PC-3 (cell line): ENCODE data around the gene CFHR2. TPM values are rescaled to one million over a fixed set of nuclear protein-coding genes. Genes with fewer than 3 reads are reported as not detected.

Source experiments
- ATAC-seq: fragments of 200-7000 bp; cut with Tn5 transposase; 2 replicates; pipeline ENCODE4 v1.9.1; 2020; ENCODE audit warnings: mild to moderate bottlenecking, moderate library complexity
- BruUV-seq: library from RNA; stranded (reverse); fragments of 400-500 nt; replicated peaks from 2 replicates; lab custom pipeline; 2021; lab: Mats Ljungman, UMichigan
- CTCF ChIA-PET: fragments of 300-600 bp; sonication (Branson Sonifier 250); formaldehyde crosslinking; loops from one replicate; lab custom pipeline; 2022; ENCODE audit warnings: antibody characterized with exemption; lab: Charles Lee
- POLR2A ChIA-PET: fragments of 300-600 bp; sonication (Branson Sonifier 250); formaldehyde crosslinking; loops from one replicate; lab custom pipeline; 2022; ENCODE audit warnings: antibody characterized with exemption; ENCODE audit not compliant: unreplicated experiment; lab: Charles Lee
- DNase-seq: peaks from one replicate; pipeline ENCODE4 v3.0.0-alpha.2; 2015
- H2AFZ ChIP-seq: fragments of 300-600 bp; sonication (generic); 2 replicates; pipeline ENCODE4 v1.6.0; 2016; ENCODE audit warnings: antibody characterized with exemption, low read length
- H3F3A ChIP-seq: fragments of 300-600 bp; sonication (generic); one replicate; pipeline ENCODE4 v1.6.0; 2017; ENCODE audit warnings: antibody characterized with exemption, low read length, control low read depth, mild to moderate bottlenecking; ENCODE audit not compliant: unreplicated experiment
- H3K27ac ChIP-seq: fragments of 300-600 bp; sonication (generic); 2 replicates; pipeline ENCODE4 v1.5.1; 2016; ENCODE audit warnings: mild to moderate bottlenecking, low read length
- H3K27me3 ChIP-seq: fragments of 300-600 bp; sonication (generic); 2 replicates; pipeline ENCODE4 v1.6.1; 2016; ENCODE audit warnings: low read length, mixed read lengths
- H3K36me3 ChIP-seq: fragments of 300-600 bp; sonication (generic); 2 replicates; pipeline ENCODE4 v1.6.1; 2016; ENCODE audit warnings: low read depth, mixed run types, low read length, mixed read lengths
- H3K4me1 ChIP-seq: fragments of 300-600 bp; sonication (generic); 2 replicates; pipeline ENCODE4 v1.5.1; 2016; ENCODE audit warnings: low read length; ENCODE audit not compliant: insufficient read depth
- H3K4me2 ChIP-seq: fragments of 300-600 bp; sonication (generic); 2 replicates; pipeline ENCODE4 v1.6.0; 2016; ENCODE audit warnings: low read length
- H3K4me3 ChIP-seq: fragments of 300-600 bp; sonication (generic); 2 replicates; pipeline ENCODE4 v1.5.1; 2016; ENCODE audit warnings: mild to moderate bottlenecking, low read length, mixed read lengths
- H3K79me2 ChIP-seq: fragments of 300-600 bp; sonication (generic); 2 replicates; pipeline ENCODE4 v1.6.1; 2017; ENCODE audit warnings: low read length, mixed read lengths
- H3K9ac ChIP-seq: fragments of 300-600 bp; sonication (generic); 2 replicates; pipeline ENCODE4 v1.6.0; 2016; ENCODE audit warnings: mild to moderate bottlenecking, low read length
- H3K9me2 ChIP-seq: fragments of 300-600 bp; sonication (generic); replicated peaks from 2 replicates; pipeline ENCODE4 v1.6.1; 2016; ENCODE audit warnings: mixed run types, low read length, mixed read lengths
- H3K9me3 ChIP-seq: fragments of 300-600 bp; sonication (generic); 2 replicates; pipeline ENCODE4 v1.6.1; 2016; ENCODE audit warnings: low read length, mixed read lengths
- H4K20me1 ChIP-seq: fragments of 300-600 bp; sonication (generic); 2 replicates; pipeline ENCODE4 v1.6.1; 2016; ENCODE audit warnings: low read length, mixed read lengths
- EZH2 ChIP-seq: fragments of 300-600 bp; sonication (generic); IDR thresholded peaks from one replicate; pipeline ENCODE4 v1.6.1; 2017; ENCODE audit warnings: antibody characterized with exemption, mild to moderate bottlenecking, low read length; ENCODE audit not compliant: unreplicated experiment
- EZH2phosphoT487 ChIP-seq: fragments of 300-600 bp; sonication (generic); IDR thresholded peaks from 2 replicates; pipeline ENCODE4 v1.6.1; 2018; ENCODE audit warnings: mild to moderate bottlenecking, antibody characterized with exemption, low read length, borderline replicate concordance
- intact Hi-C: fragments of 100-400 bp; cut with micrococcal nuclease; formaldehyde crosslinking; loops from 2 replicates; pipeline ENCODE4 v1.9.0; 2023
- total RNA-seq: library from RNA; depleted of rRNA; stranded (reverse); fragments of >200 nt; gene quantifications from 2 replicates; pipeline ENCODE4 v1.2.3, GENCODE V29; 2014
- TF ChIP-seq, protein P1 (sequence below): fragments of 300-600 bp; sonication (generic); conservative IDR thresholded peaks from 2 replicates; pipeline ENCODE4 v1.5.1; 2017; ENCODE audit warnings: antibody characterized with exemption, low read depth, mild to moderate bottlenecking, low read length

The CFHR2 gene
- total RNA-seq, 1 experiment from 2014 or later: not detected

DNA sequence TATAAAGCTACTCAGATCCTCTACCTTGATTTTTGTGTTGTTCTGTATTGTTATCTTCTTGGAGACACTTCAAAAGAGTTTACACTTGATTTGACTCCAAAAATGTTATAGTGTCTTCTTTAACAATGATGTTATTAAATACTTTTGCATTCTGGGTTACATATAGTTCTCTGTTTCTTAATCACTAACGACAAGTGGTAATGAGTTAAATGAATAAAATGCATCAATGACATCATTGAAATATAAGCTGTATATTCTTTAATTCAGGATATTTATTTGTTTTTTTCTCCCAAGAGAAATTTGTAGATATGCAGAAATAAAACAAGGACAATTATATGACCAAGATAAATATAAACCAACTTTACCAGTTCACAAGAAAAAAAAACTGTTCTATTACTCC is 26.6 kb downstream of the CFHR2 start:
- ChIA-PET POLR2A (no interaction called here), CTCF (no interaction called here)
- no peak overlapping the region for H3K4me2 ChIP-seq
- H3K9me2 ChIP-seq: no peaks in the 10 kb centered on the region
- H3K27ac ChIP-seq: no peak overlapping the region
- H3K4me1 ChIP-seq: no peaks in the 10 kb centered on the region
- DNase-seq (no peak), ATAC-seq (no peak)
- no peak overlapping the region for H2AFZ ChIP-seq
- H3F3A ChIP-seq: no peaks in the 10 kb centered on the region
- H4K20me1 ChIP-seq: no peaks in the 10 kb centered on the region
- no peaks in the 10 kb centered on the region for H3K9me3 ChIP-seq
- H3K27me3 ChIP-seq: no peaks in the 10 kb centered on the region
- H3K4me3 ChIP-seq: no peak overlapping the region
- intact Hi-C loops: no loop called here
- BruUV-seq: no TSS peak
- no peaks in the 10 kb centered on the region for H3K36me3 ChIP-seq
- TF ChIP-seq EZH2phosphoT487 (no peak), EZH2 (no peak)
- TF ChIP-seq, protein P1, sequence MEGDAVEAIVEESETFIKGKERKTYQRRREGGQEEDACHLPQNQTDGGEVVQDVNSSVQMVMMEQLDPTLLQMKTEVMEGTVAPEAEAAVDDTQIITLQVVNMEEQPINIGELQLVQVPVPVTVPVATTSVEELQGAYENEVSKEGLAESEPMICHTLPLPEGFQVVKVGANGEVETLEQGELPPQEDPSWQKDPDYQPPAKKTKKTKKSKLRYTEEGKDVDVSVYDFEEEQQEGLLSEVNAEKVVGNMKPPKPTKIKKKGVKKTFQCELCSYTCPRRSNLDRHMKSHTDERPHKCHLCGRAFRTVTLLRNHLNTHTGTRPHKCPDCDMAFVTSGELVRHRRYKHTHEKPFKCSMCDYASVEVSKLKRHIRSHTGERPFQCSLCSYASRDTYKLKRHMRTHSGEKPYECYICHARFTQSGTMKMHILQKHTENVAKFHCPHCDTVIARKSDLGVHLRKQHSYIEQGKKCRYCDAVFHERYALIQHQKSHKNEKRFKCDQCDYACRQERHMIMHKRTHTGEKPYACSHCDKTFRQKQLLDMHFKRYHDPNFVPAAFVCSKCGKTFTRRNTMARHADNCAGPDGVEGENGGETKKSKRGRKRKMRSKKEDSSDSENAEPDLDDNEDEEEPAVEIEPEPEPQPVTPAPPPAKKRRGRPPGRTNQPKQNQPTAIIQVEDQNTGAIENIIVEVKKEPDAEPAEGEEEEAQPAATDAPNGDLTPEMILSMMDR: no peak
- no peak overlapping the region for H3K9ac ChIP-seq
- no peaks in the 10 kb centered on the region for H3K79me2 ChIP-seq

DNA sequence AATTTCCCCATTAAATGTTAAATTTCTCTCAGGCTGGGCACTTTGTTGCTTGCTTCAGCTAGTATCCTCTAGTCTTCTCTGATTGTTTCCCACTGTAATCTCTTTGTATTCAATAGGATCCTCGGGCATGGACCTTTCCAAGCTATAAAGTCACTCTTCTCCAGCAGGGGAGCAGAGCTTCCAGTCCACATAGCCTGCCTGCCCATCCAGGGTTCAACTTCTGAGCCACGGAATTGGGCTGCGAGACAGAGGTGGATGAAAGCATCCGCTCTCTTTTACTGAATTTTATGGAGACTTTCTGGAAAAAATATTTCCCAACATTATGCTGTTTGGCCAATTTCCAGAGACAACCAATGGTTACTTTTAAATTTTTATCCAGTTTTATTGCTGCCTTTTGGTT is 32.7 kb downstream of the CFHR2 start:
- Histone ChIP-seq H3K4me1 (no peaks in the 10 kb centered on the region), H4K20me1 (no peaks in the 10 kb centered on the region), H3K9ac (no peak overlapping the region), H3K27ac (no peak overlapping the region), H3K27me3 (no peaks in the 10 kb centered on the region), H3F3A (no peaks in the 10 kb centered on the region), H2AFZ (no peak overlapping the region), H3K79me2 (no peaks in the 10 kb centered on the region), H3K36me3 (no peaks in the 10 kb centered on the region), H3K9me2 (no peaks in the 10 kb centered on the region), H3K4me3 (no peak overlapping the region), H3K9me3 (no peaks in the 10 kb centered on the region), H3K4me2 (no peak overlapping the region)
- no TSS peak for BruUV-seq
- POLR2A ChIA-PET: no interaction called here
- DNase-seq (no peak), ATAC-seq (no peak)
- intact Hi-C loops: no loop called here
- CTCF ChIA-PET: no interaction called here
- TF ChIP-seq EZH2phosphoT487 (no peak), EZH2 (no peak)
- TF ChIP-seq, protein P1: no peak

DNA sequence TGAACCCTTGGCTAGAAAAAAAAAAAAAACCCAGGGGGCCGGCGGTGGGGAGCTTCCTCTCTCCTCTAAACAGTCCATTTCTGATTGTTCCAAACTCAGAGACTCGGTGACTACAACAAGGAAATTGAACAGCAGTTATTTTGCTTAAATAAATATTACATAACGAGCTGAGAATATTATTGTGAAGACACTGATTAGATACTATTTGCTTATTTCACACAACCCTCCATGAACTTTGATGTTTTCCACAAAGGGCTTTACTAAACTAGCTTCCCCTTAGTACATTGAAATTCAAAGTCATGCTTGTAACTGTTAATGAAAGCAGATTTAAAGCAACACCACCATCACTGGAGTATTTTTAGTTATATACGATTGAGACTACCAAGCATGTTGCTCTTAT is 33.7 kb downstream of the CFHR2 start, which contains the start of gene CFHR5:
TSS of gene CFHR5 (plus strand) at position 279 of the 400 bp plus-strand sequence. CDS start at position 388, 109 bp downstream.
- Histone ChIP-seq H3K4me2 (no peak within 1 kb of the TSS), H3K4me1 (no peaks in the 10 kb centered on the region), H3K27ac (no peak within 1 kb of the TSS), H3K9me3 (no peaks in the 10 kb centered on the region), H3K79me2 (no peaks in the 10 kb centered on the region), H2AFZ (no peak within 1 kb of the TSS), H3K36me3 (no peaks in the 10 kb centered on the region), H3F3A (no peaks in the 10 kb centered on the region), H4K20me1 (no peaks in the 10 kb centered on the region), H3K27me3 (no peaks in the 10 kb centered on the region), H3K9ac (no peak within 1 kb of the TSS), H3K9me2 (no peaks in the 10 kb centered on the region), H3K4me3 (no peak within 1 kb of the TSS)
- no peak for TF ChIP-seq EZH2
- no peak for TF ChIP-seq EZH2phosphoT487
- TF ChIP-seq, protein P1: no peak
- DNase-seq: no peak
- no peak for ATAC-seq
- ChIA-PET POLR2A (no interaction called here), CTCF (no interaction called here)
- intact Hi-C loops: no loop called here
- BruUV-seq: no TSS peak
